ENCODE data around the gene CCL5. TPM values are rescaled to one million over a fixed set of nuclear protein-coding genes. Genes with fewer than 3 reads are reported as not detected.
"Not testable (repeated sequence)": the region's sequence is repeated elsewhere in the genome, so short reads cannot be mapped to it uniquely, and the experiment has no call there.

CCL5 gene
- total RNA-seq, 5 donors from 2014 or later (not counting 1 experiment from before 2014, with no cell fraction given) = 124 to 557 (median 298) TPM

DNA sequence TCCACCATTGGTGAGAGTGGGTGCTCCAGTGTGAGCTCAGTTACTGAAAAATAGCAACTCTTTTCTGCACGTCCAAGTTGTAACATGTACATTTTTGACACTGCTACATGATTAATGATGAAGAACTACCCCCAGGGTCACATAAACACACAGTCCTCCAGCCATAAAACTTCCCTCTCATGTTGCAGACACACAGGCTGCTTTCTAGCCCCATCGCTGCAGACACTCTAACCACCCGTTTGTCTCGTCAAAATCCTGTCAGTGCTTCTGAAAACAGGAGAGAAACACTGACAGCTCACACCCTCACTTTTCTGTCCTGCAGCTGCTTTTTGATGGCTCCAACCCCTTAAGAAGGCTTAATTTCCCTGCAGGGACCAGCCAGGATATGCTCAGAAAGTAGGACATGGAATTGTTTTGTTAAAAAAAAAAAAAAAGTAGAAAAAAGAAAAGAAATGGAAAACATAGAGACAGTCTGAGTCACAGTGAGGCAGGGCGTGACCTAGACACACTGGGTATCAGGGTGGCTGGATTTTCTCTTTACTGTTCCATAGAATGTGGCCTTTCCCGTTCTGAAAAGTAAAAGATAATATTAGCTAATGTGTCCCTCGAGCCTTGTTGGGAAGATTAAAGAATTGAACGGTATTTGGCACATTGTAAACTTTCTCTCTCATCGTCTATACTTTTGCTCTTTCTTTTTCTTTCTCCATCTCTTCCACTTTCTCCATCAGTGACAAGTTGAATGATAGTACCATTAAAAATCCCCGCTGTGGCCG is 20.7 kb upstream of the CCL5 start:
- peaks cover 28 to 57% (median 57%) of the 10 kb centered on the region in 3 donors for H3K4me1 Mint-ChIP-seq
- no peaks in the 10 kb centered on the region for H3K9me3 ChIP-seq
- no peaks in the 10 kb centered on the region for H3K36me3 Mint-ChIP-seq
- H3K4me1 ChIP-seq (ENCODE audit: control insufficient read depth in 1 of 2, extremely low read depth in 1 of 2, insufficient read depth in 2 of 2, low read length in 2 of 2) = peaks cover 8 to 75% of the 10 kb centered on the region in 2 experiments
- H3K4me3 Mint-ChIP-seq = peak overlapping the region; percentile 18 to 58 (median 58)
- no peaks in the 10 kb centered on the region for H3K27me3 ChIP-seq (replicated peaks in 1 of 2; ENCODE audit: control insufficient read depth in 2 of 2, extremely low read depth in 1 of 2, insufficient read depth in 2 of 2, low read length in 1 of 2)
- whole genome bisulfite sequencing (ENCODE audit: insufficient coverage) = 57% methylated on average over 6 of the region's 11 CpGs
- peaks cover 0 to 2% of the 10 kb centered on the region in 2 donors for H3K27me3 Mint-ChIP-seq
- ATAC-seq (replicated peaks in 1 of 4) (peak; percentile 39 to 64 (median 61)), DNase-seq (peak in 6 of 35 experiments; percentile 20 to 60 (median 37))
- no peaks in the 10 kb centered on the region for H3K9me3 Mint-ChIP-seq
- ChIA-PET CTCF (interaction anchor here (0.6 to 1.0 kb wide), 3 partner anchors 9 to 21 kb away, joined by 3 to 8 read pairs (median 3); no protein-coding TSS in a partner anchor), POLR2A (interaction anchor here in 1 of 2 donors (0.6 kb wide), 1 partner anchor 58 kb away, joined by 4 read pairs; no protein-coding TSS in a partner anchor)
- no peak overlapping the region for H3K4me3 ChIP-seq (ENCODE audit: control insufficient read depth in 1 of 2, extremely low read depth in 1 of 2, low read length in 1 of 2)
- H3K27ac Mint-ChIP-seq = peak overlapping the region; percentile 85 to 95
- no peaks in the 10 kb centered on the region for H3K36me3 ChIP-seq (ENCODE audit: control insufficient read depth in 2 of 2, extremely low read depth in 1 of 2, insufficient read depth in 1 of 2, low read length in 1 of 2)
- H3K27ac ChIP-seq (ENCODE audit: low read length) = peak overlapping the region; percentile 70

DNA sequence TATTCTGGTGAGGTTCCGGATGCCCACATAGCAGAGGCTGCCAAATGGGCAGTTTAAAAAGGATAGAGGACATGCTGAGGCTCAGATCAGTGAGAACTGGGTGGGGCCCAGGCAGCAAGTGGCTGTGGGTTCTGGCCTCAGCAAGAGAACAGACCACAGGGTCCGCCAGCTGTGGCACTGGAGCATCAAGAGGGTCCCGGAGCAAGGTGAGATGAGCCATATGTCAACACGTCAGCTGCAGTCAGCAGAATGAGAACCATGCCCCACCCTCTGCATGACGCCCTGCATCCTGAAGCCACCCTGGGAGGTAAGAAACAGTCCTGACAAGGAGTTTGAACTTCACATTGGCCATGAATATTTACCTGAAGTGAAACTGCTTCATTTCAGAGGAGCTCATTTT is 20.1 kb upstream of the CCL5 start:
- Mint-ChIP-seq H3K36me3 (no peaks in the 10 kb centered on the region), H3K27me3 (peaks cover 0 to 2% of the 10 kb centered on the region in 2 donors), H3K4me3 (peak overlapping the region; percentile 18 to 58 (median 58)), H3K4me1 (peaks cover 29 to 64% (median 63%) of the 10 kb centered on the region in 3 donors), H3K27ac (peak overlapping the region; percentile 85 to 95), H3K9me3 (no peaks in the 10 kb centered on the region)
- peak overlapping the region; percentile 70 for H3K27ac ChIP-seq (ENCODE audit: low read length)
- H3K36me3 ChIP-seq (ENCODE audit: control insufficient read depth in 2 of 2, extremely low read depth in 1 of 2, insufficient read depth in 1 of 2, low read length in 1 of 2) = no peaks in the 10 kb centered on the region
- 47% methylated on average over 3 of the region's 5 CpGs for WGBS (ENCODE audit: insufficient coverage)
- H3K27me3 ChIP-seq (replicated peaks in 1 of 2; ENCODE audit: control insufficient read depth in 2 of 2, extremely low read depth in 1 of 2, insufficient read depth in 2 of 2, low read length in 1 of 2) = no peaks in the 10 kb centered on the region
- peak in 4 of 35 experiments; percentile 30 to 49 (median 36) for DNase-seq
- no peaks in the 10 kb centered on the region for H3K9me3 ChIP-seq
- peaks cover 8 to 81% of the 10 kb centered on the region in 2 experiments for H3K4me1 ChIP-seq (ENCODE audit: control insufficient read depth in 1 of 2, extremely low read depth in 1 of 2, insufficient read depth in 2 of 2, low read length in 2 of 2)
- ATAC-seq (replicated peaks in 1 of 4) = peak in 3 of 4 experiments; percentile 27 to 47 (median 36)
- H3K4me3 ChIP-seq (ENCODE audit: control insufficient read depth in 1 of 2, extremely low read depth in 1 of 2, low read length in 1 of 2) = no peak overlapping the region
- POLR2A ChIA-PET = interaction anchor here in 1 of 2 donors (0.6 kb wide), 1 partner anchor 58 kb away, joined by 4 read pairs; no protein-coding TSS in a partner anchor
- CTCF ChIA-PET = interaction anchor here (0.7 to 1.0 kb wide), 2 partner anchors 9 to 21 kb away, joined by 3 to 8 read pairs; no protein-coding TSS in a partner anchor

DNA sequence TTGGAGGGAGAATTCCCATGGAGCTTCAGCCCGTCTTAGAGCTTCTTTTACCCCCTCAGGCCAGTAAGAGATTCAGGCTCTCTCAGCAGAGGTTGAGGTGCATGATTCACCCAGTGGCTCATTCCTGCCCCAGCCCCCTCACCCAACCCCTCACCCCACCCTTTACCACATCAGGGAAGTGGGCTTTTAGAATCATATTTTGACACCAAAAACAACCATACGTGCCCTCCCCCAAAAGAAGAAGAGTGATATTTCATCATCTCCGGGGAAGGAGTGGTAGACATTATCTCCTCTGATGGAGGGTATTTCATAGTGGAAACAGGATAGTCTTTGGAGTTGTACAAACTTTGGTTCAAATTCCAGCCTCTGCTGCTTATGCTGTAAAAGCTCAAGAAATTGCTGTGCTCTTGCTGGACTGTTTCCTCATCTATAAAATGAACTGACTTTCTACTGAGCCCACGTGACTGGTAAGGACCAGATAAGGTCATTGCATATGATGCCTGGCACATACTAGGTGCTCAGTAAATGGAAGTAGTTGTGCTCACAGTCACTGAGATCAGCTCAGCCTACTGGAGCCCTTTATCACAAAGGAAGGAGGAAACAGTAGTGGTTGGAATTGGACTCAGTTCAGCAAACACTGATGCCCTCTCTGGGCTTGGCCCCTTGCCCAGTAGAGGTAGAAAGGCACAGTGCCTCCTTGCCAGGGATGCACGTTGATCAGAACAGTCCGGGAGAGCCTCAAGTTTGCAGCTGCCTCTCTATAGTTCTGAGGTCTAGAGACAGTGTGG is 18.3 kb upstream of the CCL5 start:
- H3K4me3 ChIP-seq (ENCODE audit: control insufficient read depth in 1 of 2, extremely low read depth in 1 of 2, low read length in 1 of 2) = no peak overlapping the region
- ATAC-seq (replicated peaks in 1 of 4) = peak; percentile 25 to 70 (median 65)
- peak overlapping the region; percentile 85 to 95 for H3K27ac Mint-ChIP-seq
- peaks cover 8 to 89% of the 10 kb centered on the region in 2 experiments for H3K4me1 ChIP-seq (ENCODE audit: control insufficient read depth in 1 of 2, extremely low read depth in 1 of 2, insufficient read depth in 2 of 2, low read length in 2 of 2)
- ChIA-PET POLR2A (no interaction called here), CTCF (no interaction called here)
- H3K9me3 Mint-ChIP-seq = no peaks in the 10 kb centered on the region
- peak overlapping the region in 2 of 3 donors; percentile 8 to 24 for H3K4me3 Mint-ChIP-seq
- no peaks in the 10 kb centered on the region for H3K27me3 ChIP-seq (replicated peaks in 1 of 2; ENCODE audit: control insufficient read depth in 2 of 2, extremely low read depth in 1 of 2, insufficient read depth in 2 of 2, low read length in 1 of 2)
- H3K36me3 ChIP-seq (ENCODE audit: control insufficient read depth in 2 of 2, extremely low read depth in 1 of 2, insufficient read depth in 1 of 2, low read length in 1 of 2) = no peaks in the 10 kb centered on the region
- H3K36me3 Mint-ChIP-seq = no peaks in the 10 kb centered on the region
- H3K27me3 Mint-ChIP-seq = peaks cover 0 to 2% of the 10 kb centered on the region in 2 donors
- H3K4me1 Mint-ChIP-seq = peaks cover 29 to 72% (median 69%) of the 10 kb centered on the region in 3 donors
- H3K27ac ChIP-seq (ENCODE audit: low read length) = peak overlapping the region; percentile 70
- DNase-seq = peak in 9 of 35 experiments; percentile 25 to 42 (median 35)
- no peaks in the 10 kb centered on the region for H3K9me3 ChIP-seq
- WGBS (ENCODE audit: insufficient coverage) = 13% methylated on average over 2 of the region's 6 CpGs

DNA sequence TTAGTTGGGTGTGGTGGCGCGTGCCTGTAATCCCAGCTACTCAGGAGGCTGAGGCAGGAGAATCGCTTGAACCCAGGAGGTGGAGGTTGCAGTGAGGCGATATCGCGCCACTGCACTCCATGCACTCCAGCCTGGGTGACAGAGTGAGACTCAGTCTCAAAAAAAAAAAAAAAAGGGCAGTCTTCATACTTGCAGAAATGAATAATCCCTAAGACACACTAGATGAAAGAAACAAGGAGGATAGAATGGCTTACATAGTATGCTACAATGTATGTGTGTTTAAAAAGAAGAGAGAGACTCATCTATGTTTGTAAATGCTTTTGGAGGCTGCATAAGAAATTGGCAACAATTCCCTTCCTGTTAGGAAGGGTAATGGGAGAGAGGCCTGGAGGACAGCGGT is 17.6 kb upstream of the CCL5 start:
- peaks cover 8 to 93% of the 10 kb centered on the region in 2 experiments for H3K4me1 ChIP-seq (ENCODE audit: control insufficient read depth in 1 of 2, extremely low read depth in 1 of 2, insufficient read depth in 2 of 2, low read length in 2 of 2)
- H3K27me3 Mint-ChIP-seq; ATAC-seq (replicated peaks in 1 of 4); POLR2A ChIA-PET; H3K36me3 Mint-ChIP-seq; H3K9me3 ChIP-seq; H3K36me3 ChIP-seq (ENCODE audit: control insufficient read depth in 2 of 2, extremely low read depth in 1 of 2, insufficient read depth in 1 of 2, low read length in 1 of 2); H3K9me3 Mint-ChIP-seq; H3K4me3 ChIP-seq (ENCODE audit: control insufficient read depth in 1 of 2, extremely low read depth in 1 of 2, low read length in 1 of 2); H3K27me3 ChIP-seq (replicated peaks in 1 of 2; ENCODE audit: control insufficient read depth in 2 of 2, extremely low read depth in 1 of 2, insufficient read depth in 2 of 2, low read length in 1 of 2); H3K4me3 Mint-ChIP-seq; DNase-seq: not testable (repeated sequence)
- peak overlapping the region; percentile 70 for H3K27ac ChIP-seq (ENCODE audit: low read length)
- CTCF ChIA-PET = interaction anchor here in 1 of 2 donors (0.7 kb wide), 1 partner anchor 101 kb away, joined by 6 read pairs; no protein-coding TSS in a partner anchor
- no CpG with 5 or more reads among the region's 7 CpGs for WGBS (ENCODE audit: insufficient coverage)
- H3K27ac Mint-ChIP-seq = peak overlapping the region; percentile 79 to 85
- peaks cover 36 to 71% (median 68%) of the 10 kb centered on the region in 3 donors for H3K4me1 Mint-ChIP-seq

DNA sequence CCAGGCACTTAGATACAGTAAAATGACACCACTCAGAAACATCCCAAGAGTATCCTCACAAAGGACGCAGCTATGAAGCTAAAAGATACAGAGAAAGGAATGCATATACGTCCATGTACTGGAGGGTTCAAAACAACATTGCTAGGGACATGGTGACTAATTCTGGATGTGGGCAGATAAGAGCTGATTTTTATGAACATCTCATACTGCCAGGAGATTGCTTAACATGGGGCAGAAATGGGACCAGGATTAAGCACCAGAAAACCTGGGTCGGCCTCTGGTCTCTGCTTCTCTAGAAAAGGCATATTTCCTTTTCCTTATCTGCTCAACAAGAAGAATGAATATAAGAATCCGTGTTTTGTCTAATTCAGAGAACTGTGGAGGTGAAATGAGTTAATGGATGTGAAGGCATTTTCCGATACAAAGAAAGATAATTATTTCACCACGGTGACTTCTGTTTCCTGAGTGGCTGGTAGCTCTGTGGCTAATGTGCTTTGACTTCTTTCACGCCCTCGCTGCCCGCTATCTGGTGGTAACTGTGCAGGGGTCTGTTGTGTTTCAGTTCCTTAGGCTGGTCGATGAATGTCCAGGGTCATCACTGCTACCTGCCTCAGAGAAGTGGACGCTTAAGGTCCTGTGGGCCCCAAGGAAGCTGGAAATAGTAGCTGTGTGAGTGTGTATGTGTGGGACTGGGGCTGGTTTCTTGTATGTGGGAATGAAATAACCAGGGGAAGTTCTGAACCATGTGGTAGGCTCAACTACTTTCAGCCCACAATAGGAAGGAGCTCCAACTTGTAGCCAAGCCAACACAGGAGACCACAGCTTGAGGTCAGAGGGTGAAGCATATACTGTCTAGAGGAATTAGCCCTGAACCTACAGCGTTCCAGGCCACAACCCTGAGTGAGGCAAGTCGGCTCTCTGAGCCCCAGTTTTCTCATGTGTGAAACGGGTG is 15.8 kb upstream of the CCL5 start:
- WGBS (ENCODE audit: insufficient coverage) = 18% methylated on average over 9 of the region's 14 CpGs
- H3K36me3 Mint-ChIP-seq = no peaks in the 10 kb centered on the region
- H3K4me3 Mint-ChIP-seq = peak overlapping the region in 2 of 3 donors; percentile 40 to 48
- H3K9me3 Mint-ChIP-seq = no peaks in the 10 kb centered on the region
- peaks cover 46 to 76% (median 74%) of the 10 kb centered on the region in 3 donors for H3K4me1 Mint-ChIP-seq
- peak in 20 of 35 experiments; percentile 17 to 75 (median 42) for DNase-seq
- ChIA-PET POLR2A (interaction anchor here in 1 of 2 donors (1.1 to 1.6 kb wide), 2 partner anchors 16 to 19 kb away, joined by 3 to 13 read pairs; partner anchors contain the start of gene CCL5), CTCF (interaction anchor here in 1 of 2 donors (1.0 to 1.3 kb wide), 3 partner anchors 17 to 46 kb away, joined by 3 to 4 read pairs (median 3); no protein-coding TSS in a partner anchor)
- Histone ChIP-seq H3K27ac (ENCODE audit: low read length) (peak overlapping the region; percentile 69), H3K4me1 (ENCODE audit: control insufficient read depth in 1 of 2, extremely low read depth in 1 of 2, insufficient read depth in 2 of 2, low read length in 2 of 2) (peaks cover 9 to 95% of the 10 kb centered on the region in 2 experiments), H3K27me3 (replicated peaks in 1 of 2; ENCODE audit: control insufficient read depth in 2 of 2, extremely low read depth in 1 of 2, insufficient read depth in 2 of 2, low read length in 1 of 2) (no peaks in the 10 kb centered on the region), H3K36me3 (ENCODE audit: control insufficient read depth in 2 of 2, extremely low read depth in 1 of 2, insufficient read depth in 1 of 2, low read length in 1 of 2) (no peaks in the 10 kb centered on the region), H3K4me3 (ENCODE audit: control insufficient read depth in 1 of 2, extremely low read depth in 1 of 2, low read length in 1 of 2) (no peak overlapping the region), H3K9me3 (no peaks in the 10 kb centered on the region)
- H3K27me3 Mint-ChIP-seq = peaks cover 0 to 2% of the 10 kb centered on the region in 2 donors
- peak in 3 of 4 experiments; percentile 21 to 74 (median 27) for ATAC-seq (replicated peaks in 1 of 4)
- peak overlapping the region; percentile 92 for H3K27ac Mint-ChIP-seq
